HFFc6 (cell line): ENCODE measurements around the gene GRIK4. TPM values are rescaled to one million over a fixed set of nuclear protein-coding genes. Genes with fewer than 3 reads are reported as not detected.

Experiments
- DNase-seq: peaks from one replicate; pipeline ENCODE4 v3.0.0-alpha.2; 2018
- H3K27ac Mint-ChIP-seq: 2 replicates; pipeline ENCODE4 v1.8.0; 2020; ENCODE audit warnings: mild to moderate bottlenecking, mixed read lengths
- H3K27me3 Mint-ChIP-seq: 2 replicates; pipeline ENCODE4 v1.8.0; 2021; ENCODE audit warnings: mild to moderate bottlenecking, moderate library complexity, mixed read lengths; ENCODE audit not compliant: insufficient read depth
- H3K36me3 Mint-ChIP-seq: 2 replicates; pipeline ENCODE4 v1.8.0; 2021; ENCODE audit warnings: low read depth, mixed read lengths
- H3K4me1 Mint-ChIP-seq: 2 replicates; pipeline ENCODE4 v1.8.0; 2020; ENCODE audit warnings: low read depth, mixed read lengths
- H3K4me3 Mint-ChIP-seq: 2 replicates; pipeline ENCODE4 v1.8.0; 2020; ENCODE audit warnings: mild to moderate bottlenecking, moderate library complexity, mixed read lengths
- H3K9me3 Mint-ChIP-seq: 2 replicates; pipeline ENCODE4 v1.8.0; 2020; ENCODE audit warnings: mild to moderate bottlenecking, mixed read lengths
- total RNA-seq, 6 experiments: library from RNA; stranded (reverse); fragmentation: NEBNext Ultra II Directional; extraction: Animal tissue kit (Norgen Biotek cat#: 25700); gene quantifications; 2 replicates in 1 of 6; 3 replicates in 5 of 6; pipeline ENCODE4 v1.2.3, GENCODE V29; 2021
- TF ChIP-seq, protein P1 (sequence below): fragments of 200-600 bp; sonication (generic); IDR thresholded peaks from 2 replicates; pipeline ENCODE4 v1.5.0; 2021; ENCODE audit warnings: antibody characterized with exemption, mild to moderate bottlenecking

GRIK4 gene
- total RNA-seq, 6 experiments from 2014 or later, result not detected

DNA sequence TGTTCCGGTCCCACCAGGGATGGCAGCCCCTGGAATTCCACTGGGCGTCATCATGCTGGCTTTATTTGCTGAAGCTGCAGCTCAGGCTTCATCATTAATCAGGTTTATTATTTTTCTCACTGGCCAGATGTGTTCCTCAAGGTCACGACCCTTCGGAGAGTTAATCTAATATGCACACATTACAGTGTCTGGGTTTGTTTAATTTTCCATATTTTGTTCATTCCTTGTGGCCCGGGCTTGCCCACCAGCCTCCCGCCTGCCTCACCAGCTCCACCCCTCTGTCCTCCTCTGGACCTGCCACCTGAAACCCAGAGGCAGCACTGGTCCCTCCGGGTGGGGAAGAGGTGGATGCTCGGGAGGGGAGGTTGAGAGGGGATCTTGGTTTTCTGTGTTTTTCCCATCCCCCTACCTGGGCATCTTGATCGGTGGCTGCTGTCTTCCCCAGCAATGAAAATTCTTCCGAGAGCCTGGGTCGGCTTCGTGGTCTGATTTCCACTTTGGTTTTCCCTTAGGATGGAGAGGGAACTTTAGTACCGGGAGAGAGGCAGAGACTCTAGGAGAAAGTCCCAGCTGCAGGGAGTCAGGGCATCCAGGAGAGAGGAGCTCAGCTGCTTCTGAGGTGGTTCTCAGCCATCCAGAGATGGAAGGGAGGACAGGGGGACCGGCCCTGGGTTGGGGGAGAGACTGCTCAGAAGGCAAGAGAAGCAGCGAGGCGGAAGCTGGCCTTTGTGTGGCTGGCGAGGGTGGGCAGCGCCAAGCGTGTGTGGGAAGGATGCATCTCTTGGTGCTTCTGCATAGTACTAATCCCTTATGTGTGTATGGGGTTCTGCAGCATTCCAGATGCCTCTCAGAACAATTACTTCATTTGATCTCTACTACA is 2.1 kb downstream of the GRIK4 start:
- Mint-ChIP-seq H3K4me3 (no peak overlapping the region), H3K4me1 (peaks cover 14% of the 10 kb centered on the region), H3K27me3 (peaks cover 23% of the 10 kb centered on the region), H3K27ac (no peak overlapping the region), H3K9me3 (no peaks in the 10 kb centered on the region), H3K36me3 (no peaks in the 10 kb centered on the region)
- TF ChIP-seq, protein P1, sequence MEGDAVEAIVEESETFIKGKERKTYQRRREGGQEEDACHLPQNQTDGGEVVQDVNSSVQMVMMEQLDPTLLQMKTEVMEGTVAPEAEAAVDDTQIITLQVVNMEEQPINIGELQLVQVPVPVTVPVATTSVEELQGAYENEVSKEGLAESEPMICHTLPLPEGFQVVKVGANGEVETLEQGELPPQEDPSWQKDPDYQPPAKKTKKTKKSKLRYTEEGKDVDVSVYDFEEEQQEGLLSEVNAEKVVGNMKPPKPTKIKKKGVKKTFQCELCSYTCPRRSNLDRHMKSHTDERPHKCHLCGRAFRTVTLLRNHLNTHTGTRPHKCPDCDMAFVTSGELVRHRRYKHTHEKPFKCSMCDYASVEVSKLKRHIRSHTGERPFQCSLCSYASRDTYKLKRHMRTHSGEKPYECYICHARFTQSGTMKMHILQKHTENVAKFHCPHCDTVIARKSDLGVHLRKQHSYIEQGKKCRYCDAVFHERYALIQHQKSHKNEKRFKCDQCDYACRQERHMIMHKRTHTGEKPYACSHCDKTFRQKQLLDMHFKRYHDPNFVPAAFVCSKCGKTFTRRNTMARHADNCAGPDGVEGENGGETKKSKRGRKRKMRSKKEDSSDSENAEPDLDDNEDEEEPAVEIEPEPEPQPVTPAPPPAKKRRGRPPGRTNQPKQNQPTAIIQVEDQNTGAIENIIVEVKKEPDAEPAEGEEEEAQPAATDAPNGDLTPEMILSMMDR, result no peak
- DNase-seq, result no peak

- no peak overlapping the region for H3K27ac Mint-ChIP-seq
- H3K4me3 Mint-ChIP-seq, result no peak overlapping the region
- TF ChIP-seq, protein P1, result no peak
- peaks cover 24% of the 10 kb centered on the region for H3K27me3 Mint-ChIP-seq
- H3K9me3 Mint-ChIP-seq, result no peaks in the 10 kb centered on the region
- H3K4me1 Mint-ChIP-seq, result peaks cover 14% of the 10 kb centered on the region
- no peak for DNase-seq
- no peaks in the 10 kb centered on the region for H3K36me3 Mint-ChIP-seq
These were observed 3.1 kb downstream of the GRIK4 start for GRCh38 chr11:120514541-120515121.

- Mint-ChIP-seq H3K9me3 (no peaks in the 10 kb centered on the region), H3K27ac (no peak overlapping the region), H3K4me3 (no peak overlapping the region), H3K4me1 (peaks cover 14% of the 10 kb centered on the region), H3K36me3 (no peaks in the 10 kb centered on the region), H3K27me3 (peaks cover 22% of the 10 kb centered on the region)
- TF ChIP-seq, protein P1, result no peak
- no peak for DNase-seq
These were observed 3.7 kb downstream of the GRIK4 start for GRCh38 chr11:120515186-120515723.

DNA sequence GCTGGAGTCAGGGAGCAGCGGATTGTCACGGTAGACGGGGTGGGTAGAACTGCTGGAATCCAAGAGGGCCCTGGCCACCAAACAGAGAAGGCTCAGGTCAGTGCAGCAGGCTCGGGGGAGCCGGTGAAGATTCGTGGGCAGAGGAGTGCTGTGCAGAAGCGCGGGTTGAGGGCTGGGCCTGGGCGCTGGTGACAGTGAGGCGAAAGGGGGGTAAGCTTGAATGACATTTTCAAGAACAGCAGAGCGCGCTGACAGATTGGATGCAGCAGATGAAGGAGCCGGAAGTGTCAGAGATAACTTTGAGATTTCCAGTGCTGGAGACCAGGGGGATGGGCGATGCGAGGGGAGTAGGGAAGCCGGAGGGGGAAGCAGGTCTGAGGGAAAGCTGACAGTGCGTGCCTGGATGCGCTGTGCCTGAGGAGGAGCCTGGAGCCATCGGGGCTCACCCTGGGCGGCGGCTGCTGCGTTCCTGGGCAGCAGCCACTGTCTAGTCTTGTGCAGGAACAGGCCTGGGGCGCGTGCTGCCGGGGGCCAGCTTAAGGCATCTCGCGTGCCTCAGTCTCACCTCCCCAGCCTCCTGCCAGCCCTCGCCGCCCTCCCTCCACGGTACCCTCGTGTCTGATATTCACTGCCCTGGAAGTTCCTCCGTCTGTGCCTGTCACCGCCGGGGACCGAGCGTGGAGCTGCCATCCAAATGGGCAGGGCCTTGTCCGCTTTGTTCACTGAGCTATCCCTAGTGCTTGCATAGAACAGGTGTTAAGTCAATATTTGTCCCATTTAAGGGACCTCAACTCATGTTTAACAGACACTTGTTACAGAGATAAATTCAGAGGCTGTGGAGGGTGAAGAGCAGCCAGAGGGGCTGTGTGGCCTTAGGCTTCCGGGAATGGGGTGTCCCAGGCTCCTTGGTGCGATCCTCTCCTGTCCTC is 5.2 kb downstream of the GRIK4 start:
- Mint-ChIP-seq H3K9me3 (no peaks in the 10 kb centered on the region), H3K27ac (no peak overlapping the region), H3K4me1 (peaks cover 8% of the 10 kb centered on the region; the same call in 1 of the 2 replicates), H3K4me3 (no peak overlapping the region), H3K27me3 (peaks cover 22% of the 10 kb centered on the region), H3K36me3 (no peaks in the 10 kb centered on the region)
- DNase-seq, result no peak
- TF ChIP-seq, protein P1, result no peak

GRCh38 chr11:120517390-120517761 is 5.8 kb downstream of the GRIK4 start:
- Mint-ChIP-seq H3K27ac (no peak overlapping the region; the same call in 1 of the 2 replicates), H3K27me3 (peaks cover 23% of the 10 kb centered on the region), H3K9me3 (no peaks in the 10 kb centered on the region), H3K4me3 (no peak overlapping the region; the same call in 1 of the 2 replicates), H3K4me1 (peaks cover 8% of the 10 kb centered on the region; the same call in 1 of the 2 replicates), H3K36me3 (no peaks in the 10 kb centered on the region)
- DNase-seq, result no peak
- TF ChIP-seq, protein P1, result no peak
